Measurements from ENCODE around the gene SAMD11.

DNA sequence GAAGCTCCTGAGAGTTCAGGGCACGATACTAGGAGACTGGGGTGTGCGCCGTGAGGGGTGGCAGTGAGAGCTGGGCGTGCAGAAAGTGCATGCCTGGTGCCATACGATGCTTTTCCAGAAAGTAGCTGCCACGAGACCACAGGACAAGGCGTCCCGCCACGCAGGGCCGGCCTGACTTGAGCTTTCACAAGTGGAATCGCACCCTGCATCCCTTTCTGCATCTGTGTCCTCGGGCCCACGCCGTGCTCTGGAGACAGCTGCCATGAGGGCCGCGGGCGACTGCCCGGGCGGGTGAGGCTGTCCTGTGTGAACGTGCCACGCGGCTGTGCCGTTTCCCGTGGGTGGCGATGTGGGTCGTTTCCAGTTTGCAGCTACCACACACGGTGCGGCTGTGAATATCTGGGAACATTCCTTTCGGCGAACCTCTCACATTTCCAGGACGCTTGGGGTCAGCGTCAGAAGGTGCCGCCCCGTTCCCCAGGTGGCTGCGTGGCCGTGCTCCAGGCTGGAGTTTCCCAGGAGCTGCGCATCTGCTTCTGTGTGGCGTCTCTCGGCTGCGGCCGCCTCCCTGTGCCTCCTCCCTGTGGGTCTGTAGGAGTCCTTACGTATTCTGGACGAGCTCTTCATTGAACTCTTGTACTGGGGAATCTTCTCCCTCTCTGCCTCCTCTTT, 59.2 kb downstream of the SAMD11 start:
- TF ChIP-seq, protein P1, sequence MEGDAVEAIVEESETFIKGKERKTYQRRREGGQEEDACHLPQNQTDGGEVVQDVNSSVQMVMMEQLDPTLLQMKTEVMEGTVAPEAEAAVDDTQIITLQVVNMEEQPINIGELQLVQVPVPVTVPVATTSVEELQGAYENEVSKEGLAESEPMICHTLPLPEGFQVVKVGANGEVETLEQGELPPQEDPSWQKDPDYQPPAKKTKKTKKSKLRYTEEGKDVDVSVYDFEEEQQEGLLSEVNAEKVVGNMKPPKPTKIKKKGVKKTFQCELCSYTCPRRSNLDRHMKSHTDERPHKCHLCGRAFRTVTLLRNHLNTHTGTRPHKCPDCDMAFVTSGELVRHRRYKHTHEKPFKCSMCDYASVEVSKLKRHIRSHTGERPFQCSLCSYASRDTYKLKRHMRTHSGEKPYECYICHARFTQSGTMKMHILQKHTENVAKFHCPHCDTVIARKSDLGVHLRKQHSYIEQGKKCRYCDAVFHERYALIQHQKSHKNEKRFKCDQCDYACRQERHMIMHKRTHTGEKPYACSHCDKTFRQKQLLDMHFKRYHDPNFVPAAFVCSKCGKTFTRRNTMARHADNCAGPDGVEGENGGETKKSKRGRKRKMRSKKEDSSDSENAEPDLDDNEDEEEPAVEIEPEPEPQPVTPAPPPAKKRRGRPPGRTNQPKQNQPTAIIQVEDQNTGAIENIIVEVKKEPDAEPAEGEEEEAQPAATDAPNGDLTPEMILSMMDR (IDR thresholded peaks at IDR 0.05) = no peak
- TF ChIP-seq POLR2AphosphoS5 (IDR thresholded peaks at IDR 0.05) = no peak
- TF ChIP-seq POLR2A (IDR thresholded peaks at IDR 0.05) = no peak
